Measurements from ENCODE around the gene RRP9.

- TF ChIP-seq CTCF (IDR thresholded peaks at IDR 0.05) = no peak
- no peak for TF ChIP-seq POLR2A (IDR thresholded peaks at IDR 0.05)
Measured at GRCh38 chr3:51970606-51971300, 29.0 kb upstream of the RRP9 start.
